ENCODE data around the gene HCN2. TPM values are rescaled to one million over a fixed set of nuclear protein-coding genes. Genes with fewer than 3 reads are reported as not detected.
"Not testable (repeated sequence)": the region's sequence is repeated elsewhere in the genome, so short reads cannot be mapped to it uniquely, and the experiment has no call there.

The HCN2 gene
- total RNA-seq, 6 donors from 2014 or later = 0.46 to 0.47 (median 0.46) TPM; not detected in 3

- H3K36me3 ChIP-seq = peaks cover 0 to 82% (median 63%) of the 10 kb centered on the region in 4 donors
- 92 to 94% methylated on average over 5 of the region's 5 CpGs for WGBS, 2 donors
- no peak overlapping the region for H3K4me3 ChIP-seq
- H3K9me3 ChIP-seq = no peaks in the 10 kb centered on the region
- no peak for ATAC-seq (ENCODE audit: low FRiP score in 2 of 2)
- no peaks in the 10 kb centered on the region for H3K27me3 ChIP-seq
- peaks cover 0 to 4% (median 0%) of the 10 kb centered on the region in 4 donors for H3K4me1 ChIP-seq
- peak in 1 of 2 donors; percentile 42 for DNase-seq
- TF ChIP-seq POLR2AphosphoS5 (IDR thresholded peaks at IDR 0.05) = no peak
- no peak for TF ChIP-seq CTCF (IDR thresholded peaks at IDR 0.05)
- no peak for TF ChIP-seq EP300 (IDR thresholded peaks at IDR 0.05)
- TF ChIP-seq POLR2A (IDR thresholded peaks at IDR 0.05) = no peak
- H3K27ac ChIP-seq = no peak overlapping the region
These were observed 35.6 kb downstream of the HCN2 start for GRCh38 chr19:625257-625656.

- not testable (repeated sequence) for H3K4me3 ChIP-seq; H3K9me3 ChIP-seq; H3K27me3 ChIP-seq; H3K27ac ChIP-seq; ATAC-seq (ENCODE audit: low FRiP score in 2 of 2); DNase-seq; H3K4me1 ChIP-seq
- H3K36me3 ChIP-seq = peaks cover 0 to 71% (median 59%) of the 10 kb centered on the region in 4 donors
- WGBS, 2 donors = 94 to 96% methylated on average over 7 of the region's 7 CpGs
These were observed 36.9 kb downstream of the HCN2 start for GRCh38 chr19:626566-626965.

GRCh38 chr19:628168-628567 lies 38.5 kb downstream of the HCN2 start:
- no peak for DNase-seq
- Histone ChIP-seq H3K36me3 (peaks cover 0 to 55% (median 44%) of the 10 kb centered on the region in 4 donors), H3K9me3 (no peaks in the 10 kb centered on the region), H3K4me1 (peaks cover 11 to 19% (median 12%) of the 10 kb centered on the region in 4 donors), H3K27me3 (no peaks in the 10 kb centered on the region), H3K27ac (no peak overlapping the region), H3K4me3 (no peak overlapping the region)
- ATAC-seq (ENCODE audit: low FRiP score in 2 of 2) = no peak
- TF ChIP-seq CTCF (IDR thresholded peaks at IDR 0.05) = peak in 1 of 6 experiments; percentile 18
- no peak for TF ChIP-seq POLR2AphosphoS5 (IDR thresholded peaks at IDR 0.05)
- 90% methylated on average over 18 to 19 of the region's 19 CpGs for WGBS, 2 donors

GRCh38 chr19:629515-629914 lies 39.8 kb downstream of the HCN2 start:
- not testable (repeated sequence) for H3K9me3 ChIP-seq; H3K27me3 ChIP-seq; ATAC-seq (ENCODE audit: low FRiP score in 2 of 2); H3K4me3 ChIP-seq; H3K27ac ChIP-seq
- Histone ChIP-seq H3K4me1 (peaks cover 19 to 29% (median 20%) of the 10 kb centered on the region in 4 donors), H3K36me3 (peaks cover 0 to 42% (median 32%) of the 10 kb centered on the region in 4 donors)
- peak in 1 of 2 donors; percentile 79 for DNase-seq
- 84 to 94% methylated on average over 12 to 25 of the region's 25 CpGs for WGBS, 2 donors

GRCh38 chr19:629961-630714 lies 40.5 kb downstream of the HCN2 start:
- Histone ChIP-seq H3K36me3 (peaks cover 0 to 37% (median 27%) of the 10 kb centered on the region in 4 donors), H3K27ac (no peak overlapping the region), H3K9me3 (no peaks in the 10 kb centered on the region), H3K4me1 (peaks cover 22 to 31% (median 22%) of the 10 kb centered on the region in 4 donors), H3K27me3 (no peaks in the 10 kb centered on the region), H3K4me3 (no peak overlapping the region)
- ATAC-seq (ENCODE audit: low FRiP score in 2 of 2) (no peak), DNase-seq (peak in 1 of 2 donors; percentile 73)
- no peak for TF ChIP-seq POLR2A (IDR thresholded peaks at IDR 0.05)
- TF ChIP-seq CTCF (IDR thresholded peaks at IDR 0.05) = no peak
- TF ChIP-seq EP300 (IDR thresholded peaks at IDR 0.05) = no peak
- TF ChIP-seq POLR2AphosphoS5 (IDR thresholded peaks at IDR 0.05) = no peak
- WGBS, 2 donors = 96% methylated on average over 24 to 30 of the region's 30 CpGs

Measured in upper lobe of left lung (tissue), 6 donors.